Right atrium auricular region (tissue), 2 donors: Measurements from ENCODE around the gene DOK1. TPM values are rescaled to one million over a fixed set of nuclear protein-coding genes. Genes with fewer than 3 reads are reported as not detected.

Experiments
- DNase-seq: peaks from one replicate; pipeline ENCODE4 v3.0.0-alpha.2; 2019; ENCODE audit warnings: low spot score
- H3K27ac ChIP-seq, 2 donors: fragments of 200-600 bp; sonication (generic); 1 replicate in 1 of 2; 2 replicates in 1 of 2; pipeline ENCODE4 v1.5.1; 2016 to 2019
- H3K27me3 ChIP-seq, 2 donors: fragments of 200-600 bp; sonication (generic); one replicate each; pipeline versions ENCODE4 v1.5.1 to v1.6.0; 2017 to 2019
- H3K36me3 ChIP-seq: fragments of 200-600 bp; sonication (generic); one replicate; pipeline ENCODE4 v1.5.1; 2016
- H3K4me1 ChIP-seq, 2 donors: fragments of 200-600 bp; sonication (generic); one replicate each; pipeline versions ENCODE4 v1.5.1 to v1.6.0; 2017 to 2019
- H3K4me3 ChIP-seq, 2 donors: fragments of 200-600 bp; sonication (generic); 1 replicate in 1 of 2; 2 replicates in 1 of 2; pipeline ENCODE4 v1.5.1; 2017 to 2019; ENCODE audit warnings: mild to moderate bottlenecking in 1 of 2, moderate library complexity in 1 of 2
- H3K9me3 ChIP-seq, 2 donors: fragments of 200-600 bp; sonication (generic); one replicate each; pipeline ENCODE4 v1.5.1; 2019
- total RNA-seq, 2 donors: library from RNA; depleted of rRNA; stranded (reverse); fragments of >200 nt; gene quantifications; one replicate each; pipeline ENCODE4 v1.1.0, GENCODE V29; 2016
- TF ChIP-seq, protein P1 (sequence below), 2 donors: fragments of 200-600 bp; sonication (generic); IDR thresholded peaks; one replicate each; pipeline ENCODE4 v1.5.1; 2019; ENCODE audit warnings: antibody characterized with exemption in 2 of 2

The DOK1 gene
- total RNA-seq, 2 donors from 2014 or later, result 4.9 to 10.3 TPM

DNA sequence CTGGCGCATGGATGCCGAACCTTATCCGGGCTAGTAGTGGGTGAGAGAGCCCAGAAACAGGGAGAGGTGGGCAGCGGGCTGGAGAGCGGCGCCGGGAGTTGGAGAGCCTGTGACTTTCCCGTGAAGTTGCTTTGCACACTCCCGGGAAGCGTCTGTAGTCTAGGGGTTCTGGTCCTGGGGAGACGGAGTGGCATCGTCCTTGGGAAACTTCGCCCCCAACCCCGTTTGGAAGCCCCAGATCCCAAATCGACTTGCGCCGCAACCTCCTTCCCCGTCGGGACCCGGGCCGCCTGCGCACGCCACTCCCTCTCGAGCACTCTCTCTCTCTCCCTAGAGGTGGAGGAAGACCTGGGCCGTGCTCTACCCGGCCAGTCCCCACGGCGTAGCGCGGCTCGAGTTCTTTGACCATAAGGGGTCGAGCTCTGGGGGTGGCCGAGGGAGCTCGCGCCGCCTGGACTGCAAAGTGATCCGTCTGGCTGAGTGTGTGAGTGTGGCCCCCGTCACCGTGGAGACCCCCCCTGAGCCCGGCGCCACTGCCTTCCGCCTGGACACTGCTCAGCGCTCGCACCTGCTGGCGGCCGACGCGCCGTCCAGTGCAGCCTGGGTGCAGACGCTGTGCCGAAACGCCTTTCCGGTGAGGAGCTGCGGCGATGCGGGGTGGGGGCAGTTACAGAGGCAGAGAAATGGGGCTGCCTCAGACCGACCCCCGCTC is 456 bp downstream of the DOK1 start:
- Histone ChIP-seq H3K9me3 (no peaks in the 10 kb centered on the region), H3K27me3 (no peaks in the 10 kb centered on the region), H3K4me3 (peak overlapping the region; percentile 68 to 71), H3K4me1 (peaks cover 0 to 17% of the 10 kb centered on the region in 2 donors), H3K27ac (peak overlapping the region; percentile 85 to 89), H3K36me3 (no peaks in the 10 kb centered on the region)
- no peak for DNase-seq
- TF ChIP-seq, protein P1, sequence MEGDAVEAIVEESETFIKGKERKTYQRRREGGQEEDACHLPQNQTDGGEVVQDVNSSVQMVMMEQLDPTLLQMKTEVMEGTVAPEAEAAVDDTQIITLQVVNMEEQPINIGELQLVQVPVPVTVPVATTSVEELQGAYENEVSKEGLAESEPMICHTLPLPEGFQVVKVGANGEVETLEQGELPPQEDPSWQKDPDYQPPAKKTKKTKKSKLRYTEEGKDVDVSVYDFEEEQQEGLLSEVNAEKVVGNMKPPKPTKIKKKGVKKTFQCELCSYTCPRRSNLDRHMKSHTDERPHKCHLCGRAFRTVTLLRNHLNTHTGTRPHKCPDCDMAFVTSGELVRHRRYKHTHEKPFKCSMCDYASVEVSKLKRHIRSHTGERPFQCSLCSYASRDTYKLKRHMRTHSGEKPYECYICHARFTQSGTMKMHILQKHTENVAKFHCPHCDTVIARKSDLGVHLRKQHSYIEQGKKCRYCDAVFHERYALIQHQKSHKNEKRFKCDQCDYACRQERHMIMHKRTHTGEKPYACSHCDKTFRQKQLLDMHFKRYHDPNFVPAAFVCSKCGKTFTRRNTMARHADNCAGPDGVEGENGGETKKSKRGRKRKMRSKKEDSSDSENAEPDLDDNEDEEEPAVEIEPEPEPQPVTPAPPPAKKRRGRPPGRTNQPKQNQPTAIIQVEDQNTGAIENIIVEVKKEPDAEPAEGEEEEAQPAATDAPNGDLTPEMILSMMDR (IDR thresholded peaks at IDR 0.05), result no peak

DNA sequence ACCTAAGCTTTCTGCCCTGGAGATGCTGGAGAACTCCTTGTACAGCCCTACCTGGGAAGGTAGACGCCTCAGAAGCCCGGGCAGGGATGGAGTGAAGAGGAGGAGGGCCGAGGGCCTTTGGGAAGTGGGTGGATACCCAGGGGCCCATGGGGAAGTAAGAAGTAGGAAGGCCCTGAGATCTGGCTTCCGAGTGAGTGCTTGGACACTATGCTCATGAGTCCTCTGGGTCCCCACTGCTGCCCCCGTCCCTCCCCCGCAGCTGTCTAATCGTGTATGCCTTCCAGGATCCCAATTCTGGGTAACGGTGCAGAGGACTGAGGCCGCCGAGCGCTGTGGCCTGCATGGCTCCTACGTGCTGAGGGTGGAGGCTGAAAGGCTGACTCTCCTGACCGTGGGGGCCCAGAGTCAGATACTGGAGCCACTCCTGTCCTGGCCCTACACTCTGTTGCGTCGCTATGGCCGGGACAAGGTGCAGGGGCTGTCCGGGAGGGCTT is 1.1 kb downstream of the DOK1 start:
- Histone ChIP-seq H3K4me3 (peak overlapping the region; percentile 68 to 71), H3K36me3 (no peaks in the 10 kb centered on the region), H3K27ac (peak overlapping the region in 1 of 2 donors; percentile 89), H3K4me1 (peaks cover 0 to 17% of the 10 kb centered on the region in 2 donors), H3K9me3 (no peaks in the 10 kb centered on the region), H3K27me3 (no peaks in the 10 kb centered on the region)
- no peak for DNase-seq
- TF ChIP-seq, protein P1 (IDR thresholded peaks at IDR 0.05), result no peak

DNA sequence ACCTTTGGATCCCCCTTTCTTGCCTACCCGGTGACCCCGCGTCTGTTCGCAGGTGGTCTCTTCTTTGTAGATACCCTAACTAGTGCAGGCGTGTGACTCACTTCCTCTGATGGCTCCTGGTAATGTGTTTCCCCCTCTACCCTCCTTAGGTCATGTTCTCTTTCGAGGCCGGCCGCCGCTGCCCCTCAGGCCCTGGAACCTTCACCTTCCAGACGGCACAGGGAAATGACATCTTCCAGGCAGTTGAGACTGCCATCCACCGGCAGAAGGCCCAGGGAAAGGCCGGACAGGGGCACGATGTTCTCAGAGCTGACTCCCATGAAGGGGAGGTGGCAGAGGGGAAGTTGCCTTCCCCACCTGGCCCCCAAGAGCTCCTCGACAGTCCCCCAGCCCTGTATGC is 1.6 kb downstream of the DOK1 start:
- H3K36me3 ChIP-seq, result no peaks in the 10 kb centered on the region
- H3K27me3 ChIP-seq, result no peaks in the 10 kb centered on the region
- H3K27ac ChIP-seq, result no peak overlapping the region
- H3K4me3 ChIP-seq, result no peak overlapping the region
- H3K9me3 ChIP-seq, result no peaks in the 10 kb centered on the region
- H3K4me1 ChIP-seq, result peaks cover 0 to 17% of the 10 kb centered on the region in 2 donors
- no peak for DNase-seq
- TF ChIP-seq, protein P1 (IDR thresholded peaks at IDR 0.05), result no peak

DNA sequence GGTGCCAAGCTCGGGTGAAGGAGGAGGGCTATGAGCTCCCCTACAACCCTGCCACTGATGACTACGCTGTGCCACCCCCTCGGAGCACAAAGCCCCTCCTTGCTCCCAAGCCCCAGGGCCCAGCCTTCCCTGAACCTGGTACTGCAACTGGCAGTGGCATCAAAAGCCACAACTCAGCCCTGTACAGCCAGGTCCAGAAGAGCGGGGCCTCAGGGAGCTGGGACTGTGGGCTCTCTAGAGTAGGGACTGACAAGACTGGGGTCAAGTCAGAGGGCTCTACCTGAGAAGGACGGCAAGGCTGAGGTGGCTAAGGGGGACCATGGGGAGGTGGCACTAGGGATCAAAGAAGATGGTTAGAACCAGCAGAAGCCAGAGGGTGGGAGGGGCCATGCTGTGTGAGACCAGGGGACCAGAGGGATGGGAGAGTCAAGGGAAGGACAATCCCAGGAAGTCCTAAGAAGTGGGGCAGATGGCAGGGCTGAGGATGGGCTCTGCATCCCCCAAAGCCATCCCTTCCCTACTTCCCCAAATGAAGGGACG is 2.4 kb downstream of the DOK1 start:
- Histone ChIP-seq H3K4me1 (peaks cover 0 to 17% of the 10 kb centered on the region in 2 donors), H3K27ac (no peak overlapping the region), H3K9me3 (no peaks in the 10 kb centered on the region), H3K36me3 (no peaks in the 10 kb centered on the region), H3K27me3 (no peaks in the 10 kb centered on the region), H3K4me3 (no peak overlapping the region)
- TF ChIP-seq, protein P1 (IDR thresholded peaks at IDR 0.05), result no peak
- DNase-seq, result no peak

DNA sequence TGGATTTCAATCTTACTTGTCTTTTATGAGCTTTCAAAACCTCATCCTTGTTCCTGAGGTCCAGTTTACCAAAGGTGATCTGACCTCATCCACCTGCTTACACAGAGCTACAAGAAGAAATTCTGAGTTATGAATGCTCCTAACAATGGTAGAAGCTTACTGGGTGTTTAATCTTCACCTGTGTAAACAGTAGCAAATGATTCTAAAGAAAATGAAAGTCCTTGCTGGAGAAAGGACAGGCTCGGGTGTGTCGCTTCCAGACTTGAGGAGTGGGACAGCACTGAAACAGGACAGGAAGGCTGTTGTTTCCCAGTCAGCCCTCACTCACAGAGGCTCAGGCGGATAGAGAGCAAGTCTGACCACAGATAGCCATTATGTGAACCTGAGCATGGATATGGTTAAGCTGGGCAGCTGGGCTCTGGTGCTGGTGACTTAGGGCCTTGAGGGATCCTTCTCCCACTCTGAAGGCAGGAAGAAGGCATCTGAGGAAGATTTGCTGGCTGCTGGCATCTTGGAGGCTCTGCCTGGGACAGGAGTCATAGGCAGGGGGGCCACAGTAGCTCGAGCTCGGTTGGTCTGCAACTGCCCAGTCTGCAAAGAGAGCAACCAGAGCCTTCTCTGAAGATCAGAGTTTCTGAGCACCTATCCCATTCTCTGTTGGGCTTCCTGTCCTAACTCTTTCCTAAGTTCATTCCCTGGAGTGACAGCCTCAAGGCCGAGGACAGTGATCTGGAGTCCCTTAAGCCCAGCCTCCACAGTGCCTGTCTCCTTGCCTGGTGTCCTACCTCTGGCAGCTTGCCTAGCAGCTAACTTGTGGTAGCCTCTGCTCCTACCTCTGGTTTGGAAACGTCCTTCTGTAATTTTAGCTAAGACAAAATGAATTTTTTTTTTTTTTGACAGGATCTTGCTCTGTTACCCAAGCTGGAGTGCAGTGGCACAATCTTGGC is 4.0 kb downstream of the DOK1 start:
- Histone ChIP-seq H3K4me1 (peaks cover 0 to 10% of the 10 kb centered on the region in 2 donors), H3K9me3 (no peaks in the 10 kb centered on the region), H3K36me3 (no peaks in the 10 kb centered on the region), H3K27me3 (no peaks in the 10 kb centered on the region), H3K4me3 (no peak overlapping the region), H3K27ac (no peak overlapping the region)
- no peak for DNase-seq
- TF ChIP-seq, protein P1 (IDR thresholded peaks at IDR 0.05), result no peak
